T1000 (cell line): Measurements from ENCODE around the gene LAPTM5.

ENCODE experiments used
- DNase-seq: peaks from one replicate; lab custom pipeline; 2025; ENCODE audit warnings: mixed read lengths; lab: John Stamatoyannopoulos, UW

The LAPTM5 gene

GRCh38 chr1:30728832-30729638 is 28.5 kb downstream of the LAPTM5 start:
- DNase-seq, result no peak

DNA sequence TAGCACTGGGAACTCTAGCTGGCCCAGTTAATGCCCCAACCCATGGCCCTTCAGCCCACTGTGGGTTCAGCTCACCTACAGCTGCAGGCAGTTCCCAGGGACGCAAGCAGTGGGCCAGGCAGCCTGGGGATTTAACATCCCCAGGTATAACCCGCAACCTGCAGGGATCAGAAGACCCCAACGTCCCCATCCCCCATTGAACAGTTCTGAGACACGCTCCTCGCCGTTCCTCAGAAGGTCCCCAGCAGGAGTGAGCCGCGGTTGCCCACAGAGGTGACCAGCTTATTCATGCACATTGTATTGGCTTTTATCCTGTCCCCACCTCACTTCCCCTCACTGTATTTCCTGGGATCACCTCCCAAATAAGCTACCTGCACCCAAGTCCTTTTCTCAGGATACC is 29.2 kb downstream of the LAPTM5 start:
- no peak for DNase-seq

DNA sequence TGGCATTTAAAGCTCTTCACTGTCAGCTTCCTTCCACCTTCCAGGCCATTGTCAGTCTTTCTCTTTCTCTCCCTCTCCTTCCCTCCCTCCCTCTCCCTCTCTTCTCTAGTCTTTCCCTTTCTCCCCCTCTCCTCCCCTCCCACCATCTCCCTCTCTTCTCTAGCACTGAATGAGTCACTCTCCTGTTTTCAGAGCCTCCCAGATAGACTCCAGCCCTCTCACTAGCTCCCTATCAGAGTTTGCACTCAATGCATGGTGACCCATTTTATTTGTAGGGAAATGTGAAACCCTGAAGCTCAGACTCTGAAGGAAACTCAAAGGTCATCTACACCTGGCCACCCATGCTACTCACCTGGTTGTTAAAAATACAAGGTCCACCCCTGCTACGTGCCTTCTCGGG is 29.8 kb downstream of the LAPTM5 start:
- no peak for DNase-seq

DNA sequence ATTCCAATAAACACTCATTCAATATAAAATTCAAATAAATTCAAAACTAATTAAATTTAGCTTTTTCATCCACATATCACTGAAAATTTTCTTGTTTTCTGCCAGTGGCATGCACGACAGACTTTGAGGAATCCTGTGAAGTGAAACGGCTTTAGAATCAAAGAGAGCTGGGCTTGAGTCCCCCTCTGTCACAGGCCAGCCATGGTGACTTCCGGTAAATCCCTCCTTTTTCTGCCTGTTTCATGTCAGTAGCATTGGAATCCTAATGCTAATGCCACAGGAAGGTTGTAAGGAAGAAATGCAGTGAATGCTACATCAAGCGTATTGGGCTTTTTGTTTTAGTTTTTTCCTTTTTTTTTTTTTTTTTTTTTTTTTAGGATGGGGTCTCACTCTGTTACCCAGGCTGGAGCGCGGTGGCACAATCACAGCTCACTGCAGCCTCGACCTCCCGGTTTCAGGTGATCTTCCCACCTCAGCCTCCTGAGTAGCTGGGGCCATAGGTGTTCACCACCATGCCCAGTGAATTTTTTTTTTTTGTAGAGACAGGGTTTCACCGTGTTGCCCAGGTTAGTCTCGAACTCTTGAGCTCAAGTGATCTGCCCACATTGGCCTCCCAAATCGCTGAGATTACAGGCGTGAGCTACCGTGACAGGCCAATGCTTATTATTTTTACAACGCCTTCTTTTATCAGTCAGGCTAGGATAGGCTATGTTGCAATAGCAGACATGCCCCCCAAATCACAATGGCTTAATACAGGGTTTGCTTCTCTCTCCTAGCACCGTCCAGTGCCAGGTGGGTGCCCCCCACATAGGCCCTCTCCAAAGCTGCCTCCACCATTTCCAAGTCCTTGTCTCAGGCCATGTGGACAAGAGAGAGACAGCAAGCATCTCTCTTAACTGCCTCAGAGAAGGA is 30.5 kb downstream of the LAPTM5 start:
- DNase-seq, result no peak

DNA sequence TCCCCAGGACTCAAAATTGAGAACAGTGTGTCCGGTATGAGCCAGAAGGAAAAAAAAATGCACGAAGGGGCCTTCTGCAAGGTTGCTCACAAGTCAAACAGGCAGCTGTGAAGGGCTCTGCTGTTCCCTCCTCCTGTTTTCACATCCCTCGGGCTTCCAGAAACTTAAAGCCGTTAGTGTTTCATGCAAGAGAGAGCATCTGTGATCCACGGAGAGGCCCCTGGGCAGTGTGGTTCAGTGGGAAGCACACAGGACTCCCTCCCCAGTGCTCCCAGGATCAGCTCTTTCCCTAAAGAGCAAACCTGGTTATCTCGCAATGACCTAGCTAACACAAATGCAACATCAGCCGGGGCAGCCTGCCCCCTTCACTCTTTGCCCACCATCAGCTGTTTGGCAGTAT is 31.3 kb downstream of the LAPTM5 start:
- DNase-seq, result no peak

GRCh38 chr1:30725450-30726095 is 32.0 kb downstream of the LAPTM5 start:
- no peak for DNase-seq

- no peak for DNase-seq
Measured at GRCh38 chr1:30724655-30725421, 32.7 kb downstream of the LAPTM5 start.

DNA sequence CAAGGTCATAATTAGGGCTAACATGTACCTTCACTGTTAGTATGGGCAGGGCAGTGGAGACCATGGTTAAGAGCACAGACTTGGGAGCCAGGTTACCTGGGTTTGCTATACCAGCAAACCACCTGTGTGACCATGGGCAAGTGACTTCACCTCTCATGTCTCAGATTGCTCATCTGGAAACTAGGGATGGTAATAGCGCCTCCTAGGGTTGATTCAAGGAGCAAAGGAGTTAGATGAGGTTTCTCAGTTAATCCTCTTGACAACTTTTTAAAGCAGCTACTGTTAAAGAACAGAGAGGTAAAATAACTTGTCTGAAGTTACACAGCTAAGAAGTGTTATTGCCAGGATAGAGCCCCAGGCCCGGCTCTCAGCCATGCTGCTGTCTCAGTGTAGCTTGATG is 33.4 kb downstream of the LAPTM5 start:
- DNase-seq, result no peak

GRCh38 chr1:30723331-30723755 is 34.2 kb downstream of the LAPTM5 start, which contains the start of gene MATN1:
TSS of gene MATN1 (minus strand) at chr1:30723585. CDS start at chr1:30723551, 34 bp downstream.
- no peak for DNase-seq

DNA sequence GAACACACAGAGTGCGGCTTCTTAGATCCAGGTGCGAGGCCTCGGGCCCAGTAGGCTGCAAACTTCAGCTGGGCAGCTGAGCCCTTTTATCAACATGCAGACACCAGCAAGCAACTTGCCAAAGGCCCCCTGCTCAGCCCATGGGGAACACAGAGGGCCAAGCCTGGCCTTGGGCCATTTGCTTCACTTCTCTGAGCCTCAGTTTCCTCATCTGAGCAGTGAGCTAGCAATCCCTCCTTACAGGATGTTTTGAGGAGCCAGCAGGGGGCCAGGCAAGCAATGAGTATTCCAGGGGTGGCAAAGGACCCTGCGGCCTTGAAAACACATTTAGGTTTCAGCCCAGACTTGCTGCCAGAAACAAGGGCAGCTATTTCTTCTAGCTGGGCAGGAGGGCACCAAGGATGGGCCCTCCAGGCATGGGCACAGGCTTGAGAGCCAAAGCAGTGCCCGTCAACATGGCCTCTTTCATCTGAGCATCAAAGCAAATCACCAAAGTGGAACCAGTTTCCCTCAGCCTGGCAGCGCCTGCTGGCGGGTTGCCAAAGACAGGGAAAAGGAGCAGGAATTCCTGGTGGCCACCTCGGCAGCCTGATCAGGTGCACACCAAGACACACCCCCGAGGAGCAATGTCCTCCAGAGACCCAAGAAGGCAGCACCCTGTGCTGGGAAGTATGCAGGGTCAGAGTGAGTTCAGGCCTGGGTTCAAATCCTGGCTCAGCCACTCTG is 35.6 kb downstream of the LAPTM5 start:
- DNase-seq, result no peak

GRCh38 chr1:30721341-30721793 is 36.2 kb downstream of the LAPTM5 start:
- DNase-seq, result no peak

DNA sequence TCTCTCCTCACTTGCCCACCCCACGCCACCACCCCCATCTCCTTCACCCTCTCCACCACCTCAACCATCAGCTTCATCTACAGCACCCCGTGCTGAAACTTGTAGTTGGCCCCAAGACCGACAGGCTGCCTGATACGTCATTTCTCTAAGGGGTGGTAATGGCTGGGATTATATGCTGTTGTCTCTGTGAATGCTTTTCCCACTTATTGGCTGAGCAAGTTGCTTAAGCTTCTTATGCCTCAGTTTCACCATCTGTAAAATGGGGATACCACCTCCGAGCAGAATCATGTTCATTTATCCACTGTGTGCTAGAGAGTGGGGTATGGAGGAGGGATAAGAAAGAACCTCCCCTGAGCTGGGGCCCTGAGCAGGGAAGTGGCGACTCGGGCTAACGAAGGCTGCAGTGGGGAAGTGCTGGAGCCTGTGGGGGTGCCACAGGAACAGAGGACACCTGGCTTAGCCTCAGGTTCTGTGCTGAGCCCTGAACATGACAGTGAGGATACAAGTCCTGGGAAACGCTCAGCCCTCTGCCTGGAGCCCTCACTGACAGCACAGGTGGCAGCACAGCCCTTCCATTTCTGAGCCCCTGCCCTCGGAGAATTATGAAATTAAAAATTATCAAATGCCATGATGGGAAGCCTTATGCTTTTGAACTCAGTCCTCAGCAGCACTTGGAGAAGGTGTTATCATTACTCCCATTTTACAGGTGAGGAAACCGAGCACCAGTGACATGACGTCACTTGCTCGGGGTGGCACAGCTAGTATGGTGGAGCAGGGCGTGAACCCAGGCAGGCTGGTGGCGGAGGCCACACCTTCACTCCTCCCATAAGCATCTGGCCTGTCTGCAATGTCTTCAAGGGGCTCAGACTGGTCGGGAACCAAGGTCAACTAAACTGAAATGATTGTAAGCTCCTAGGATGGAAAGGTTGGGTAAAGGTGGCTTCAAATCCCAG is 37.0 kb downstream of the LAPTM5 start:
- no peak for DNase-seq

DNA sequence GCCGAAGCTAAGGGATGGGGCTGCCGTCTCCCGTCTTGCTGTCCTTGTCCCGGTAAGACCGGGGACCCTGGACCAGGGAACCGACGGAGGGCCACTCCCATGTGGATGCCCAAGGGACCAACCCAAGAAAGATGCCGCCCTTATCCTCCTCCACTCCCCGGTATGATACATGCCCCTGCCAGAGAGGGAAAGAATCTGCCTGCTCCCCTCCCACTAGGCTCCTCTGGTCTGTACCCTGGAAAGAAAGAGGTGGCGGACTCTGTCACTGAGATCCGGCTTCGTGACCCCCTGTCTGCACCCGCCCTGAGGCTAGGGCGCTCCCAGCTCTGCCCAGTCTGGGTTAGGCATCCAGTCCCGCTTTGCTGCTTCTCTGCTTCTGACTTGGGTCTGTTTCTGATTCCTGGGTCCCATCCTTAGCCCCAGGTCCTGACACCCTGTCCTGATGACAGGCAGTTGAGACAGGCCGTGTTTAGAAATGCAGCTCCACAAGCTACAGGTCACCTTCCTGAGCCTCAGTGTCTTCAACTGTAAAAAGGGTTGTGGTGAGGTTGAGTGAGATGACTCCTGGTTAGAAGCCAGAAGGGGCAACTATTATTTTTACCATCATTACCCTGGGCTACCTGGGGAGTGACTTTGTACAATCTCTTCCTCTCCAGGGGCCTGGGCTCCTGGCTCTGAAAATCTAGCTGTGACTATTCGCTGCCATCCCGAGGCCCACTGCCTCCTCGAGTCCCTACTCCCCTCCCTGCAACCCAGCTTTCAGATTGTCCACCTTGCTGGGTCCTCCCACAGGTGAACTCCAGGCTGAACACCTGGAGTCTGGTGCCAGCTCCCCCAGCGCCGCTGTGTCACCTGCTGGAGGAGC is 37.9 kb downstream of the LAPTM5 start:
- no peak for DNase-seq

DNA sequence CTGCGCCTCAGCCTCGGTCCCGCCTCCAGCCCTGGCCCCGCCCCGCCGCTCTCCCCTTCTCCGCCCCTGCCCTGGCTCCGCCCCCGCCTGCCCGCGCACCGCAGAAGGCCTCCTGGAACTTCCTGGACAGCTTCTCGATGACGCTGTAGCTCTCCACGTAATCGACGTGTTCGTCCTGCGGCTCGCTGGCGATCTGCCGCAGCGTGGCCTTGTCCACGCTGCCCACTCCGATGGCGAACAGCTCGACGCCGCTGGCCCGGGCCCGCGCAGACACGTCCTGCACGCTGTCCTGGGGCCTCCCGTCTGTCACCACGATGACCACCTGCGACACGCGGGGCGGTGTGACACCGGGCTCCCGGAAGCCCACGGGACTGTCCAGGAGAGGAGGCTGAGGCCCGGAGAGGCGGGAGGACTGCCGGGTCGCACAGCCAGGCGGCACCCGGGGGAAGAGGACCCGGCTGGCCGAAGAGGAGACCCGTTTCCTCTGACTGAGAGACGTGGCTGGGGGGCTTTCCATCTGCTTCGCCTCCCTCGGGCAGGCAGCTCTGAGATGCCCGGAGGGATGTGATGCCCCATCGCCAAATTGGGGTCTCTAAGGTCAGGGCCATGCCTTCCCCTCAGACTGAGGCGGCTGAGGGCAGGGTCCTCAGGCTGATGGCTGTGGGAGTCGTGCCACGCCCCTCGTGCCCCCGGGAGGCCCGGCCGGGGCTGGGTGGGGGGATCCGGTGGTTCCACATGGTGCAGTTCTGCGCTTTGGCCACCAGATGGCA is 38.8 kb downstream of the LAPTM5 start:
- DNase-seq, result peak; percentile 65

- DNase-seq, result peak; percentile 99
Measured at GRCh38 chr1:30718091-30718635, 39.4 kb downstream of the LAPTM5 start.

DNA sequence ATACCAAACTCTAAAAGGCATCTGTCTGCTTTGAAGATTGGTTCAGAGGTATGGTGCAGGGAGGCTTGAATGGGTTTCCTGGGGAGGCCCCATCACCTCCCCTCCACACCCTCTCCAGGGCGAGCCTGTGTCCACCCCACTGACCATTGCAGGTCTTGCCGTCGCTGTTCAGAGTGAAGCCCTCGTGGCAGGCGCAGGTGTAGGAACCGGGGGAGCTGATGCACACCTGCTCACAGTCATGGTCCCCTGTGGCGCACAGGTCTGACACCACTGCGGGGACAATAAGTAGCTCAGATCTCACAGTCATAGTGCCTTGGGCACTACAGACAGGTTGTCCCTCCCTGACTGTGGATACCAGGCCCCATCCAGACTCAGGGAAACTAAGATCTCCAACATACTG is 40.9 kb downstream of the LAPTM5 start:
- no peak for DNase-seq

GRCh38 chr1:30715886-30716285 is 41.7 kb downstream of the LAPTM5 start:
- DNase-seq, result no peak

DNA sequence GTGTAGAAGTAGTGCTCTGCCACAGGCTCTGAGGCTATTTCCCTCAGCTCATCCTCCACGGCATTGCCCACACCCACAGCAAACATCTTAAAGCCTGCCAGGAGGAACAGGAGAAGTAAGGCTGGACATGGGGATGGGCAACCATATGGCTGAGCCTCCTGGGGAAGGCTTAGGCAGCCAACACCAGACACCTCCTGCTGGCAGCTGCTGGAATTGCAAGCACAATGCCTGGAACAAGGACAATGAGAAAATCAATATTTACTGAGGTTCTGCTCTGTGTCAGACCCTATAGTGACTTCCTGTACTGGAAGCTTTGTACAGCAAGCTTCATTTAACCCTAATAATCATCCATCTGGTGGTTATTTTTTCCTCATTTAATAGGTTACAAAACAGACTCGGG is 42.4 kb downstream of the LAPTM5 start:
- DNase-seq, result no peak
